KBM-7 (cell line): Measurements from ENCODE around the gene SLC35B4.

ENCODE experiments used
- DNase-seq: peaks from one replicate; pipeline ENCODE4 v3.0.0-alpha.2; 2015
- in situ Hi-C: fragments of 300-500 bp; cut with MboI; formaldehyde crosslinking; loops from 2 replicates; pipeline ENCODE4 v1.14.3; 2020; ENCODE audit warnings: low sequenced_read_pairs, low pct_unique_long_range_greater_than_20kb, mixed read lengths

Gene SLC35B4

DNA sequence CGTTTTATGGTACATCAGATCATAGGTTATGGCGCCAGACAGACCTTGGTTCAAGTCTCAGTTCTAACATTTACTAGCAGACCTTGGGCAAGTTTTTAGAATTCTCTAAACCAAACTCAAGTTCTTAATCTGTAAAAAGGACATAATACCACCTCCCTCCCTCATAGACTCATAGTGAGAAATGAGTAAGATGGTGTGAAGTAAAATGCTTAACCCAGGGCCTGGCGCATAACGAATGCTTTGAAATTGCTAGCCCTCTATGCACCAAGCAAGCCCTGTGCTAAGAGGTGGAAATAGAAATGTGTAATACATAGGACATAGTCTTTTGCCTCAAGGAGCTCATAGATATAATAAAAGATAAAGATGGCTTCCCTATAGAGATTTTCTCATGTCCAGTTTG, 17.7 kb upstream of the SLC35B4 start:
- in situ Hi-C loops, result no loop called here
- no peak for DNase-seq

DNA sequence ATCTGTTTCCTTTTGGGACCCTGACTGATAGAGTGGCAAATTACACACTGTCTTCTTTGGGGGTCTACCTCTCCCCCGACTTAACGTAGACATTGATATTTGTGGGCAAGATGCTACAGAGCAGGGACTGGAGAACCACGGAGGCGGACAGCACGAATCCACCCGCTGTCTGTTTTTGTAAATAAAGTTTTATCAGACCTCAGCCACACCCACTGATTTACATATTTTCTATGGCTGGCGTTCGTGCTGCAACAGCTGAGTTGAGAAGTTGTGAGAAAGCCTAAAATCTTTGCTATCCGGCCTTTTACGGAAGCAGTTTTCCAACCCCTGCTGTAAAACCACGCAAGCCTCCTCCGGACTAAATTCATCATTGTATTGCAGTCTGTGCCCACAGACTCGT, 17.2 kb upstream of the SLC35B4 start:
- DNase-seq, result no peak
- in situ Hi-C loops, result no loop called here

DNA sequence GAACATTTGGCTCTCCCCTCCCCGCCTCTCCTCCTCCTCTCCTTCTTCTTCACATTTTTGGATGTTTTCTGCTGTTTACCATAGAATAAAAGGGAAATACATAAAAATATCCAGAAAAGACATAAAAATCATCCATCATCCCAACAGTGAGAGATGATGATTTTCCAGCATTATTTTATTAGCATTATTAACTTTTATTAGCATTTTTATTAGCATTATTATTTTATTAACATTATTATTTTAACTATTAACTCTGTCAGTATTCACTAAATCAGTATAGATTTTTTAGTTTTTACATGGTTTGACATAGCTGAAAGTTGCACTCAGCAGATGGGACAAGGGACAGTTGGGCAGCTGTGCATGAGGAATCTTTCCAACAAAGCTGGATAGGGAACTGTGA, 16.2 kb upstream of the SLC35B4 start:
- no peak for DNase-seq
- in situ Hi-C loops, result no loop called here

DNA sequence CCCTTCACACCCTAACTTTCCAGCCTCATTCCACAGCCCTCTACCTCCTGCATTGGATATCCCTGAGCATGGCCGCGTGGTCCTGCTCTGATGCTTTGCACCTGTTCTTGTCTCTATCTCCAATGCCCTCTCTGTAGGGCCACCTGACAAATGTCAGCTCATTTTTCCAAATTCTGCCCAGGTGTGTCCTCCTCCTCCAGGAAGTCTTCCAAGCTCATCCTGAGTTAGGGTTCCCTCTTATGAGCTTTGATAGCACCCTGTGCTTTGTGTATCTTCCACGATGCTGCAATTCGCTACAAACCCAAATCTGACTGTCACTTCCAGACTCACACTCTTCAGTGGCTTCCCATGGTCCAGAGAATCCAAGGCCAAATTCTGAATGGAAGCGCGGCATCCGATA, 14.7 kb upstream of the SLC35B4 start:
- DNase-seq, result no peak
- in situ Hi-C loops, result no loop called here

- in situ Hi-C loops, result no loop called here
- no peak for DNase-seq
Measured at GRCh38 chr7:134330974-134331373, 14.2 kb upstream of the SLC35B4 start.

- DNase-seq, result no peak
- in situ Hi-C loops, result no loop called here
Measured at GRCh38 chr7:134329614-134330346, 13.1 kb upstream of the SLC35B4 start.

DNA sequence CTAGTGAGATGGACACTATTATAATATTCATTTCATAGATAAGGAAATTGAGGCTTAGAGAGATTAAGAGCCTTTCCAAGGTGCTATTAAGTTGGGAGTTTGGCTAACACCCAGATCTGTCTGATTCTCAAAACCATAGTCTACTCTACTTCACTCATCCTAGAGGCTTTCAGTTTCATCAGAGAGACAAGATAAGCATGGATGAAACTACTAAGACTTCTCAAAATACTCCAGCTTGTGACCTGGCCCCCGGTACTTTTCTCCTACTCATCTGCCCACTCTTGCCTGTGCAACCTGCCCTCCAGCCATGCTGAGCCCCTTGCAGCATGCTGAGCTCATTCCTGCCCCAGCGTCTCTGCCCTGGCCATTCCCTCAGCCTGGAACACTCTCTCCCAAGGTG, 12.2 kb upstream of the SLC35B4 start:
- in situ Hi-C loops, result no loop called here

DNA sequence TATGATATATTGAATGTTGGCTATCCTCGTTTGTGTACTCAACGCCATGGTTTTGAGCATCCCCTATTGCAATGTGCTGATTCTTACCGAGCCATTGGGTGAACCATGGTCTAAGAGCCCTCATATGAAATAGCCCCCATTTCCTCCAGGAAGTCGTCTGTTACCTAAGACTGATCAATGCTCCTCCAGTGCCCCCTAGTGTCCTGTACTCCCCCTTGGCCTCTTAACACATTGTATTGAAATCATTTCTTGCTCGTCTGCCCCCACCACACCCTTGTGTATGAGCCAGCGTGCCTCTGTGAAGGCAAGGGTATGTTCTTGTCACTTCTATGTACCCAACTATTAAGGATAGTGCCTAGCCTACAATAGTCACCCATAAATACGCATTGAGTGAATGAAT, 11.2 kb upstream of the SLC35B4 start:
- in situ Hi-C loops, result no loop called here

More for the DNA sequence above, 12.2 kb upstream of the SLC35B4 start:
- no peak for DNase-seq

DNA sequence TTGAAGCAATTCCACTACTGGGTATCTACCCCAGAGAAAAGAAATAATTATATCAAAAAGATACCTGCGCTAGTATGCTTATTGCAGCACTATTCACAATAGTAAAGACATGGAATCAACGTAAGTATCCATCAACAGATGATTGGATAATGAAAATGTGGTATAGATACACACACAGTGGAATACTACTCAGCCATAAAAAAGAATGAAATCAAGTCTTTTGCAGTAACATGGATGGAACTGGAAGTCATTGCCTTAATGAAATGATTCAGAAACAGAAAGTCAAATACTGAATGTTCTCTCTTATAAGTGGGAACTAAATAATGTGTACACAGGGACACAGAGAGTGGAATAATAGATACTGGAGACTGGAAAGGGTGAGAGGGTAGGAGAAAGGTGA, 7.4 kb upstream of the SLC35B4 start:
- in situ Hi-C loops, result no loop called here
- DNase-seq, result no peak

More for the DNA sequence above, 11.2 kb upstream of the SLC35B4 start:
- peak; percentile 81 for DNase-seq

- DNase-seq, result no peak
- in situ Hi-C loops, result no loop called here
Measured at GRCh38 chr7:134320201-134320600, 3.5 kb upstream of the SLC35B4 start.

GRCh38 chr7:134318443-134318842, 1.7 kb upstream of the SLC35B4 start:
- DNase-seq, result no peak

GRCh38 chr7:134317434-134317833, 704 bp upstream of the SLC35B4 start:
- in situ Hi-C loops, result no loop called here

More at GRCh38 chr7:134318443-134318842, 1.7 kb upstream of the SLC35B4 start:
- in situ Hi-C loops, result no loop called here

DNA sequence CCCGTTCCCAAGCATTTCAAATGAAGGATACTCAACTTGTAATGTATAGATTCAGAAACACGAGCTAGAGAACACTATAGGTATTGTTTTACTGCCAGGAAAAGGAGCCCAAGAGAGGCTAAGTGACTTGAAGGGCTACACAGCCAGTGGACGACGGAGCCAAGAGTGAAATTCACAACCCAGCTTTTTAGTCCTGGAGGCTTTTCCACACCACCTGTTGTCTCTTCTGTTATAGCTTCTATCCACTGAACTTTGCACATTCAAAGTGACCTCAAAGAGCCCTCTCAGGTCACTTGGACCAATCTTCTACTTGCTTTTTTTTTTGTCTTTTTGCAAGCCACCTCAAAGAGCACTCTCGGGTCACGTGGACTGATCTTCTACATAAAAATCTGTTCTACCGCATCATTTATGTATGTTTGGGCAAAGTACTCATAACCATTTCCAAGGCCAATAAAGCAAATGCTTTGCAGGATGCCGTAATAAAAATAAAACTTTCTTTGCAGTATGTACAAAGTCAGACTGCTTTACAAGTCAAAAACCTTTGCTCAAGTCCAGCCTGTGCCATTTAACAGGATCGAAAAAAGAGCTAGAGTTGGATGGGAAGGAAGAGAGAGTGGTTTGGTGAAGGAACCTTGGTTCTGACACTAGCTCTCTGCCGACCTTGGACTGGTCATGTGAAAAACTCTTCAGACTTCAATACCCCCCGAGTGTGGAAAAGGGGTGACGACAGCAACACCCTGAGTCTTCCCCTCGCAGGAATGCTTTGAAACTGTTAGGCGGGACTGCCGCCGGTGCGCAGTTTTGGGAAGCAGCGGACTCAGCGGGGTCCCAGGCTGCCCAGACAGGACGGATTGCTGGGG, 821 bp downstream of the SLC35B4 start:
- in situ Hi-C loops, result no loop called here

More at GRCh38 chr7:134317434-134317833, 704 bp upstream of the SLC35B4 start:
- no peak for DNase-seq

DNA sequence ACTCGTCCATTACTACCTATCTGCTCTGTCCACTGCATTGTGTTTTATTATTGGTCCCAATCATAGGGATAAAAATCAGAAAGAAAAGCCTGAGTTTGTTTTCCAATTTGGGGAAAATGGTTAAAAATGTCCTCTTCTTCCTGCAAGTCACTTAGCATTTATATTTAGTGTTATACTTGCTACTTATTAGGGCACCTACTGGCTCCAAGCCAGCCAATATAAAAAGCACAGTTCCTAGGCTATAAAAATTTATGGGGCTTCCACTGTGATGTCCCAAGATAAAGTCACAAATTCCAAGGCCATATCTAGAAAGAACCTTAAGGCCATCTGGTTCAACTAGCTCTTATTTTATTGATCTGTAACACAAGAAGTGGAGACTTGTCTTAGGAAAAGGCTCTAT, 3.2 kb downstream of the SLC35B4 start:
- in situ Hi-C loops, result no loop called here
- DNase-seq, result no peak

More for the DNA sequence above, 821 bp downstream of the SLC35B4 start:
- no peak for DNase-seq

DNA sequence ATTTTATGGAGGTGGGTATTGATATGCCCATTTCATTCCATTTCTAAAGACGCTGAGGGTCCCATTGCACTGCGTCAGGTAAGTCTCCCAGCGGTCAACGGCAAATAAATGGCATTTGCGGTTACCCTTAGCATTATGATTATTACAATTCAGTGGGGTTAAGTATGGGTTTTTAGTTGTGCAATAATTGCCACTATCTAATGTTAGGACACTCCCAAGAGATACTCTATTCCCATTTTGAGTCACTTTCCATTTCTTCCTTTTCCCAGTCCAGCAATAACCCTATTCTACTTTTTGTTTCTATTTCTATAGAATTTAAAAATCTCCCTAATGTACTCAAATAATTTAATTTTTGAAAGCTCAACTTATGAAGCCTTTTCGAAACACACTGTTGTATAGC, 4.0 kb downstream of the SLC35B4 start:
- no peak for DNase-seq
- in situ Hi-C loops, result no loop called here

DNA sequence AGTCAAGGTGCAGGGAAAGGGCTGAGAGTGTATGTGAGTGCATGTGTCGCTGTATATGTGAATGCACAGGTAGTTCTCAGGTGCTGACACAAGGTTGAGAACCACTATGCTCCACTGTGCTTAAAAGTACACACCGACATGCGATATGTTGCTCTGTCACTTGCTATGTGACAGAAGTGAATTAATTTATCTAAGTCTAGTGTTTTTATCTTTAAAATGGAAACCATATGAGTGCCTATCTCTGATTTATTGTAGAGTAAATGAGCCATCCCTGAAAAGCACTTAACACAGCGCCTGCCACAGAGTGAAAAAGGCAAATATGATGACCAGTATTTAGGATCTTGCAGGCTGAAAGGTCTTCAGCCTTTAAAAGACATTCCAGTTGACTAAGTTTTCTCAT, 4.9 kb downstream of the SLC35B4 start:
- DNase-seq, result no peak
- in situ Hi-C loops, result no loop called here

- in situ Hi-C loops, result no loop called here
Measured at GRCh38 chr7:134308548-134308947, 8.2 kb downstream of the SLC35B4 start.

DNA sequence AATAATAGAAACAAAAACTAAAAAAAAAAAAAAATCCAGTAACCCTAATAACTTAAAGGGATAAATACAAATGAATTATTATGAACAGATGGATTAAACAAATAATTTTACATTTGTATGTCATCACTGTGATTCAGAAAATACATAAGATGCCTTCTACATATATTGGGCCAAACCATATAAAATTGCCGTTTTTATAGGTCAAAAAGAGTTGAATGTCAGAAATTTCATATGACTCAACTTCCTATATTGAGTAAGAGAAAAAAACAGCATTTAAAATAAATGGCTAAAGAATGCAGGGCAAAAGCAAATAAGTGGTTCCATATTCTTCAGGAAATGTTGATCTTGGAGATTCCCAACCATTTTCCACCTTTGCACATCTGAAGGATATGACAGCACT, 9.4 kb downstream of the SLC35B4 start:
- in situ Hi-C loops, result no loop called here

More at GRCh38 chr7:134308548-134308947, 8.2 kb downstream of the SLC35B4 start:
- no peak for DNase-seq

DNA sequence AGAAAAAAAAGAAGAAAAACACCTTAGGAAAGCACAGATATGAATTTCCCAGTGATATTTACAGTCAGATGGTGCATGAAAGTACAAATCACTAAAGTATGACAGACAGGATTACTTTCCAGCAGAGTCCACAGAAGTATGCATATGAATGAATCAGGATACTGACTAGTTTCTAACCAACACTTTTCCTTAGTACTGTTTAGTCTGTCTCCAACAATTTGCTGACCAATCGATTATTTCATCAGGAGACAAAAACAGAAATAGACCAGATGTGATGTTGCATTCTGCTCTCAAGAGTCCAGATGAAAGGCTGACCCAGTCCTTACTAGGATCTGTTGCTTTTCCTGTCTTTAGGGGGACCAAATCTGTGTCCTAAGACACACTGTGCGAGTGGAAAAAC, 14.6 kb downstream of the SLC35B4 start:
- in situ Hi-C loops, result no loop called here
- no peak for DNase-seq

More for the DNA sequence above, 9.4 kb downstream of the SLC35B4 start:
- no peak for DNase-seq

DNA sequence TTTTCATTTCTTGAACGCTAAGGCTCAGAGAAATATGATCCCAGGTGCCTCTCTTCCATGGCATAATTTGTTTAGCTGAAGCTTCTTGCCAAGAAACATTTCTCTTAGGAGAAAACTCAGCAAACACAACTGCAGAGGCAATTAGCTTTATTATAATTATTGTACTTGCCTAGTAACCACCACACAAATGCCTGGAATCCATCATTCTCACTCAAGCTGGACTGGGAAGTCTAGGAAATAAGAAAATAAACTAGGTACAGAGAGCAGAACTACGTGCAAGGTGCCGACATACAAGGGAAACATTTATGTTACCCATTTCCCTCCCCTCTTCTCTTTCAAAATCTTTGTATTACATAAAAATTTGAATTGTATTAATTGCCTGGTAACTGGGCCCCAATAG, 15.1 kb downstream of the SLC35B4 start:
- DNase-seq, result no peak
- in situ Hi-C loops, result no loop called here
